Pons (tissue), 1 donor: Measurements from ENCODE around the gene CHD5.

Source experiments
- DNase-seq: peaks from one replicate; pipeline ENCODE4 v3.0.0-alpha.2; 2016; ENCODE audit warnings: low spot score

Gene CHD5

GRCh38 chr1:6059866-6060265 is 120.3 kb downstream of the CHD5 start:
- DNase-seq = no peak

GRCh38 chr1:6057170-6057845 is 122.8 kb downstream of the CHD5 start:
- no peak for DNase-seq

- DNase-seq = peak; percentile 42
Measured at GRCh38 chr1:6056572-6056948, 123.6 kb downstream of the CHD5 start.

- DNase-seq = no peak
Measured at GRCh38 chr1:6054596-6054995, 125.5 kb downstream of the CHD5 start.

GRCh38 chr1:6053206-6053546 is 126.9 kb downstream of the CHD5 start:
- no peak for DNase-seq

- peak; percentile 58 for DNase-seq
Measured at GRCh38 chr1:6052543-6053205, 127.4 kb downstream of the CHD5 start.
